ENCODE results near the gene PRR16.
A peak's percentile ranks its signal among the peaks of the same experiment; 100 is the strongest.

PRR16 gene

DNA sequence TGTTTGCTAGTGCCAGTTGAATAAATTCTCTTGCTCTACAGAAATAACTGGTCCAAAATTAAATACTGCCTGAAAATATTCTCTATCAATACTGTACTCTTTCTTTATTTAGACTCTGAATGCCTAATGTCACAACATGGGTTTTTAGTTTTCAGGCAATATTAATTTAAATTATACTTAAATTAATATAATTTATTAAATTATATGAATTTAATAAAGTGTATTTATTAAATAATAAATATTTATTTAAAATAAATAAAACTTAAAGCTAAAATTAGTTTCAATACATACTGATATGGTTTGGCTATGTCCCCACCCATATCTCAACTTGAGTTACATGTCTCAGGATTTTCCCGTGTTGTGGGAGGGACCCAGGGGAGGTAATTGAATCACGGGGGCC lies 146.0 kb downstream of the PRR16 start:
- DNase-seq, result no peak
- ChIA-PET POLR2A (no interaction called here), CTCF (no interaction called here)
- no peaks in the 10 kb centered on the region for H3K36me3 ChIP-seq (ENCODE audit: control insufficient read depth in 4 of 4, insufficient read depth in 4 of 4, low read length in 3 of 4)
- H3K4me1 ChIP-seq (ENCODE audit: control extremely low read depth in 1 of 4, control insufficient read depth in 4 of 4, insufficient read depth in 4 of 4, low read length in 3 of 4), result peaks cover 0 to 7% (median 3%) of the 10 kb centered on the region in 4 experiments
- no peak overlapping the region for H3K27ac ChIP-seq (ENCODE audit: insufficient read depth in 1 of 2, low read depth in 1 of 2, low read length in 2 of 2, poor library complexity in 1 of 2, severe bottlenecking in 2 of 2)
- 100% methylated on average over 1 of the region's 2 CpGs for WGBS (ENCODE audit: insufficient coverage)
- no peaks in the 10 kb centered on the region for H3K9me3 ChIP-seq (ENCODE audit: control extremely low read depth in 1 of 5, control insufficient read depth in 4 of 5, insufficient read depth in 2 of 5, low read depth in 1 of 5, low read length in 4 of 5)
- no peaks in the 10 kb centered on the region for H3K27me3 ChIP-seq (replicated peaks in 2 of 5; ENCODE audit: control insufficient read depth in 4 of 5, insufficient read depth in 5 of 5, low read length in 4 of 5)
- no peak overlapping the region for H3K4me3 ChIP-seq (ENCODE audit: control insufficient read depth in 1 of 7, extremely low read depth in 1 of 7, insufficient read depth in 4 of 7, low read depth in 2 of 7, low read length in 6 of 7)

DNA sequence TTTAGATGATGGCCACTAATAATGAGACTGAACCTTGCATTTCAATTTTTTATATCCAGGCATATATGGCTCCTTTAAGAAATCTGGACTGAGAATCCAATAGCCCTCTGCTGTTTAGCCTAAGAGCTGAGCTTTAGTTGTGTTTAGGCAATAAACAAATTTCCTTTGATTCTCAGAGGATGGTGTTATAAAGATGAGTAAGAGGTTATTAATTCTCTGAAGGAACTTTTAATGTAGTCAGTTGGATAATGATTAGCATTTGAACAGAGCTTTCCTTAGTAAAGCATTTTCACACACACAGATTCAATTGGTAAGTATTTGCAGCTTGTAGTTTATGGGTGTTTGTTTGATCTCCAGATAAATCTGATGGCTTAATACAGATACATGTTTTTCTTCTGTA lies 149.6 kb downstream of the PRR16 start:
- Histone ChIP-seq H3K4me3 (ENCODE audit: control insufficient read depth in 1 of 7, extremely low read depth in 1 of 7, insufficient read depth in 4 of 7, low read depth in 2 of 7, low read length in 6 of 7) (no peak overlapping the region), H3K4me1 (ENCODE audit: control extremely low read depth in 1 of 4, control insufficient read depth in 4 of 4, insufficient read depth in 4 of 4, low read length in 3 of 4) (peaks cover 0 to 7% (median 3%) of the 10 kb centered on the region in 4 experiments), H3K27ac (ENCODE audit: insufficient read depth in 1 of 2, low read depth in 1 of 2, low read length in 2 of 2, poor library complexity in 1 of 2, severe bottlenecking in 2 of 2) (no peak overlapping the region), H3K36me3 (ENCODE audit: control insufficient read depth in 4 of 4, insufficient read depth in 4 of 4, low read length in 3 of 4) (no peaks in the 10 kb centered on the region), H3K27me3 (replicated peaks in 2 of 5; ENCODE audit: control insufficient read depth in 4 of 5, insufficient read depth in 5 of 5, low read length in 4 of 5) (no peaks in the 10 kb centered on the region), H3K9me3 (ENCODE audit: control extremely low read depth in 1 of 5, control insufficient read depth in 4 of 5, insufficient read depth in 2 of 5, low read depth in 1 of 5, low read length in 4 of 5) (no peaks in the 10 kb centered on the region)
- DNase-seq, result no peak
- ChIA-PET CTCF (no interaction called here), POLR2A (no interaction called here)

DNA sequence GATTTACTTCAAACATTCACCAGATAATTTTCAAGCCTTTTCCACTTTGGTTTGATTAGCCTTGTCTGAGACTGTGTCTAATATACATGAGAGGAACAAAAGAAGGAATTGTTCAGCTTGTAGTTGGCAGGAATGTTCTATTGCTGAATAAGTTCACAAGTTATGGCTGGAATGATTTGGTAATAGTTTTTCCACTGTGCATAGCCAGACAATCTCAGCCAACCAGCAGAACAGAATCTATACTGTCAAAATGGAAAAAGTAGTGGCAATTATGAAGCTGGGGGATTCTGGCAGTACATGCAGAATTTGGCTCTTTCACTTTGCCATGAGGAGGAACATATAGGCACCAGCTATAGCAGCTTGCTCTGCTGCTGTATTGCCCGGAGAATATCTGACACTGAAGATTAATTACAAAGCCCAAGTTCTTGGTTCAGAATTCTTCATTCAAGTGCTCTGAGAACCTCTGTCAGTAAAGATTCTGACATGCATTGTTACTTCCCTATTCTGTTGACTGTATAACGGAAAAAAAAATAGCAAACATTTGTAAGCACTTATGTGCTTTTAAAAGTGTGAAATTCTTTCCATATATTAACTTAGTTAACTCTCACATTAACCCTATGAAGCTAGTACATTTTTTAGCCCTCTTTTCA lies 150.6 kb downstream of the PRR16 start:
- ChIA-PET CTCF (no interaction called here), POLR2A (no interaction called here)
- Histone ChIP-seq H3K27ac (ENCODE audit: insufficient read depth in 1 of 2, low read depth in 1 of 2, low read length in 2 of 2, poor library complexity in 1 of 2, severe bottlenecking in 2 of 2) (peak overlapping the region in 1 of 2 experiments; percentile 51), H3K9me3 (ENCODE audit: control extremely low read depth in 1 of 5, control insufficient read depth in 4 of 5, insufficient read depth in 2 of 5, low read depth in 1 of 5, low read length in 4 of 5) (no peaks in the 10 kb centered on the region), H3K36me3 (ENCODE audit: control insufficient read depth in 4 of 4, insufficient read depth in 4 of 4, low read length in 3 of 4) (no peaks in the 10 kb centered on the region), H3K4me1 (ENCODE audit: control extremely low read depth in 1 of 4, control insufficient read depth in 4 of 4, insufficient read depth in 4 of 4, low read length in 3 of 4) (peaks cover 0 to 7% (median 3%) of the 10 kb centered on the region in 4 experiments), H3K4me3 (ENCODE audit: control insufficient read depth in 1 of 7, extremely low read depth in 1 of 7, insufficient read depth in 4 of 7, low read depth in 2 of 7, low read length in 6 of 7) (peak overlapping the region in 2 of 7 experiments; percentile 19 to 24), H3K27me3 (replicated peaks in 2 of 5; ENCODE audit: control insufficient read depth in 4 of 5, insufficient read depth in 5 of 5, low read length in 4 of 5) (no peaks in the 10 kb centered on the region)
- DNase-seq, result peak in 2 of 3 donors; percentile 45 to 63
- 20% methylated on average over 1 of the region's 2 CpGs for WGBS (ENCODE audit: insufficient coverage)

DNA sequence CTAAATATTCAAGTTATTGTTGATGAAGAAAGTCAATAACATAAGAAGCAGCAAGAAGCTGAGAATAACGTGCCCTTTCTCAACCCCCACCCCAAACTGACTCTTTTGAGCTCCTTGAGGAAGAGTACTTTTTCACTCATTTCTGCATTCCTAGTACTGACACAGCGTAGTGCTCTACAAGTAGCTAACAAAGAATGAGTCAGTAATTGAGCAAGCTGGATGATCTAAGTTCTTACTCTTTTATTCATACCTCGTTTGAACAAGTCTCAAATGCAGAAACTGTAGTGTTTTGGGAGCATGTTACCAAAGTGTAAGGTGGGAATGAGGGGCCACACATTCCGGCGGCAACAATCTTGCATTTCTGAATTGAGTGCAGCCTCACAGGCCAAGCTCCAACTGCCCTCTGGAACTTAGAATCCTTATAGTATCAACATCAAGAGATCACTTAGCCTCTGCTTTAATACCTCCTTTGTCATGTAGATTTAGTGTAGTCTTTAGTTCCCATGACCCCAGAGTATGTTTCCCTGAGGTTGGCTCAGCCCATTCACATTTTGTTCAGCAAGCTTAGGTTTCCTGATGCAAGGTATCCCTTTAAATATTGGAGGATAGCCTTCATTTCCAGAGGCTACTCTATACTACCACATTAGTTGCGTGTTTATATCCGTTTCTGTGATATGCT lies 152.0 kb downstream of the PRR16 start:
- CTCF ChIA-PET, result no interaction called here
- WGBS (ENCODE audit: insufficient coverage), result 100% methylated on average over 1 of the region's 7 CpGs
- no peak for DNase-seq
- H3K4me1 ChIP-seq (ENCODE audit: control extremely low read depth in 1 of 4, control insufficient read depth in 4 of 4, insufficient read depth in 4 of 4, low read length in 3 of 4), result peaks cover 0 to 7% (median 3%) of the 10 kb centered on the region in 4 experiments
- no peaks in the 10 kb centered on the region for H3K36me3 ChIP-seq (ENCODE audit: control insufficient read depth in 4 of 4, insufficient read depth in 4 of 4, low read length in 3 of 4)
- no peaks in the 10 kb centered on the region for H3K9me3 ChIP-seq (ENCODE audit: control extremely low read depth in 1 of 5, control insufficient read depth in 4 of 5, insufficient read depth in 2 of 5, low read depth in 1 of 5, low read length in 4 of 5)
- POLR2A ChIA-PET, result no interaction called here
- no peak overlapping the region for H3K27ac ChIP-seq (ENCODE audit: insufficient read depth in 1 of 2, low read depth in 1 of 2, low read length in 2 of 2, poor library complexity in 1 of 2, severe bottlenecking in 2 of 2)
- H3K27me3 ChIP-seq (replicated peaks in 2 of 5; ENCODE audit: control insufficient read depth in 4 of 5, insufficient read depth in 5 of 5, low read length in 4 of 5), result no peaks in the 10 kb centered on the region
- H3K4me3 ChIP-seq (ENCODE audit: control insufficient read depth in 1 of 7, extremely low read depth in 1 of 7, insufficient read depth in 4 of 7, low read depth in 2 of 7, low read length in 6 of 7), result no peak overlapping the region

DNA sequence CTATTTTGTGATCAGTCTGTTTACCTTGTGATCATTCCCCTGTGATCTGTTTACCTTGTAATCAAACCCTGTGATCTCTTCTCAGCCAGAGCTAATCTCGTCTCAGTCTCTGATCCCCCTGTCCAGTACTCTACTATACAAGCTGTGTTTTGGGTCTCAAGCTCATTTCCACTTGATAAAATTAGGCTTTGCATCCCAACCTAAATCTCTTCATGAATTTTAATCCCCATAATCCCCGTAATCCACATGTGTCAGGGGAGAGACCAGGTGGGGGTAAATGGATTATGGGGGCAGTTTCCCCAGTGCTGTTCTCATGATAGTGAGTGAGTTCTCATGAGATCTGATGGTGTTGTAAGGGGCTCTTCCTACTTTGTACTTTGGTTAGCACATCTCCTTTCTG lies 157.2 kb downstream of the PRR16 start:
- Histone ChIP-seq H3K27ac (ENCODE audit: insufficient read depth in 1 of 2, low read depth in 1 of 2, low read length in 2 of 2, poor library complexity in 1 of 2, severe bottlenecking in 2 of 2) (no peak overlapping the region), H3K9me3 (ENCODE audit: control extremely low read depth in 1 of 5, control insufficient read depth in 4 of 5, insufficient read depth in 2 of 5, low read depth in 1 of 5, low read length in 4 of 5) (no peaks in the 10 kb centered on the region), H3K4me1 (ENCODE audit: control extremely low read depth in 1 of 4, control insufficient read depth in 4 of 4, insufficient read depth in 4 of 4, low read length in 3 of 4) (no peaks in the 10 kb centered on the region), H3K27me3 (replicated peaks in 2 of 5; ENCODE audit: control insufficient read depth in 4 of 5, insufficient read depth in 5 of 5, low read length in 4 of 5) (no peaks in the 10 kb centered on the region), H3K36me3 (ENCODE audit: control insufficient read depth in 4 of 4, insufficient read depth in 4 of 4, low read length in 3 of 4) (no peaks in the 10 kb centered on the region), H3K4me3 (ENCODE audit: control insufficient read depth in 1 of 7, extremely low read depth in 1 of 7, insufficient read depth in 4 of 7, low read depth in 2 of 7, low read length in 6 of 7) (no peak overlapping the region)
- WGBS (ENCODE audit: insufficient coverage), result 92% methylated on average over 1 of the region's 2 CpGs
- POLR2A ChIA-PET, result no interaction called here
- CTCF ChIA-PET, result no interaction called here
- no peak for DNase-seq

DNA sequence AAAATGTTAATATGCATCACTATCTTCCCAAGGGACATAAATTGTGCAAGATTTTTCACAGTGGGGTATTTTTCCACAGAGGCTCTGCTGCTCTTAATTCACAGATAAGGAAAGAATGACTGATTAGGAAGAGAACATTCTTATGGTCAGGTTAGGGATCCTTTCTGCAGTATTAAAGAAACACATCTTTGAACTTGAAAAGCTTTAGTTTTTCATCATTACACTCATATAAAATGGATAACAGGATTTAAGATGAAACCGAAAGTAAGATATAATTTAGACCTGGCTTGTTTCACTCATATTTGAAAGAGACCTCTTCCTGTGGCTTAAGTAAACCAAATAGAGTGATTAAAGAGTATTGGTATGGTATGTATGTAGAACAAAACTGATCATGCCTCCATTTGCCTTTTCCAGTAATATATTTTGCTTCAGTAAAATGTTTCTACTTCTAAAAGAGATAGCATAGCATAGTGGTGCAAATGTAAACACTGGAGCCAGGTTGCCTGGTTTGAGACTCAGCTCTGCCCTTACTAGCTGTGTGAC lies 160.0 kb downstream of the PRR16 start:
- no CpG with 5 or more reads among the region's 1 CpG for WGBS (ENCODE audit: insufficient coverage)

DNA sequence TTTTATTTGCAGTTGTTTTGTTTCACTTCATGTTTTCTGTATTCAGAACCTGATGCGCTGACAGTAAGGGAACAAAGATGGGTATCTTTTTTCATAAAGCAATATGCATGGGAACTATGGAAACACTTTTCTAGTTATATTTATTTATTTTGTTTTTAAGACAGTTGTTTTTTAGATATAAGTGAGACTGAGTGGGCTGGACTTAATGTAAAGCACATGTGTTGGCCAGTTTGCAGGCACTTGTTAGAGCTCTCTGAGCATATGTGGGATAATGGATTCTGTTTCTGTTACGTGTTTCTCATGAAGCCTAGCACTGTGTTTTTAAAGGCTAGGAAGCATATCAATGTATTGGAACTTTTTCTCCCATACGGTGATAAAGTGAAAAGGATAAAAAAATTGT lies 164.1 kb downstream of the PRR16 start:
- Histone ChIP-seq H3K4me1 (ENCODE audit: control extremely low read depth in 1 of 4, control insufficient read depth in 4 of 4, insufficient read depth in 4 of 4, low read length in 3 of 4) (no peaks in the 10 kb centered on the region), H3K9me3 (ENCODE audit: control extremely low read depth in 1 of 5, control insufficient read depth in 4 of 5, insufficient read depth in 2 of 5, low read depth in 1 of 5, low read length in 4 of 5) (peaks cover 0 to 4% (median 0%) of the 10 kb centered on the region in 5 experiments), H3K4me3 (ENCODE audit: control insufficient read depth in 1 of 7, extremely low read depth in 1 of 7, insufficient read depth in 4 of 7, low read depth in 2 of 7, low read length in 6 of 7) (no peak overlapping the region), H3K27me3 (replicated peaks in 2 of 5; ENCODE audit: control insufficient read depth in 4 of 5, insufficient read depth in 5 of 5, low read length in 4 of 5) (no peaks in the 10 kb centered on the region), H3K36me3 (ENCODE audit: control insufficient read depth in 4 of 4, insufficient read depth in 4 of 4, low read length in 3 of 4) (peaks cover 0 to 3% (median 0%) of the 10 kb centered on the region in 4 experiments), H3K27ac (ENCODE audit: insufficient read depth in 1 of 2, low read depth in 1 of 2, low read length in 2 of 2, poor library complexity in 1 of 2, severe bottlenecking in 2 of 2) (no peak overlapping the region)
- POLR2A ChIA-PET, result no interaction called here
- DNase-seq, result no peak
- no CpG with 5 or more reads among the region's 3 CpGs for WGBS (ENCODE audit: insufficient coverage)
- CTCF ChIA-PET, result no interaction called here

More for the DNA sequence above, 160.0 kb downstream of the PRR16 start:
- H3K27ac ChIP-seq (ENCODE audit: insufficient read depth in 1 of 2, low read depth in 1 of 2, low read length in 2 of 2, poor library complexity in 1 of 2, severe bottlenecking in 2 of 2), result no peak overlapping the region
- peak overlapping the region in 2 of 7 experiments; percentile 45 to 58 for H3K4me3 ChIP-seq (ENCODE audit: control insufficient read depth in 1 of 7, extremely low read depth in 1 of 7, insufficient read depth in 4 of 7, low read depth in 2 of 7, low read length in 6 of 7)
- ChIA-PET CTCF (no interaction called here), POLR2A (no interaction called here)
- peak in 2 of 3 donors; percentile 27 to 29 for DNase-seq
- H3K9me3 ChIP-seq (ENCODE audit: control extremely low read depth in 1 of 5, control insufficient read depth in 4 of 5, insufficient read depth in 2 of 5, low read depth in 1 of 5, low read length in 4 of 5), result no peaks in the 10 kb centered on the region
- H3K27me3 ChIP-seq (replicated peaks in 2 of 5; ENCODE audit: control insufficient read depth in 4 of 5, insufficient read depth in 5 of 5, low read length in 4 of 5), result no peaks in the 10 kb centered on the region
- no peaks in the 10 kb centered on the region for H3K36me3 ChIP-seq (ENCODE audit: control insufficient read depth in 4 of 4, insufficient read depth in 4 of 4, low read length in 3 of 4)
- no peaks in the 10 kb centered on the region for H3K4me1 ChIP-seq (ENCODE audit: control extremely low read depth in 1 of 4, control insufficient read depth in 4 of 4, insufficient read depth in 4 of 4, low read length in 3 of 4)
